Suprapubic skin (tissue), 4 donors: ENCODE results near the gene MKX.

Experiments used
- CTCF ChIP-seq, 2 donors: fragments of 200-600 bp in 1 of 2; fragments of 450-650 bp in 1 of 2; sonication (generic) in 1 of 2; IDR thresholded peaks; one replicate each; pipeline ENCODE4 v1.5.1; 2016 to 2019; ENCODE audit warnings: antibody characterized with exemption in 2 of 2, mild to moderate bottlenecking in 1 of 2, moderate library complexity in 1 of 2
- EP300 ChIP-seq: sonication (generic); formaldehyde crosslinking; IDR thresholded peaks from one replicate; pipeline ENCODE4 v1.6.1; 2017; ENCODE audit warnings: antibody characterized with exemption
- POLR2A ChIP-seq, 2 donors: fragments of 450-650 bp; IDR thresholded peaks; one replicate each; pipeline ENCODE4 v1.6.1; 2017; ENCODE audit warnings: antibody characterized with exemption in 2 of 2, mild to moderate bottlenecking in 2 of 2, moderate library complexity in 2 of 2
- POLR2AphosphoS5 ChIP-seq, 3 donors: sonication (generic); formaldehyde crosslinking; IDR thresholded peaks; one replicate each; pipeline ENCODE4 v1.6.1; 2017; ENCODE audit warnings: antibody characterized with exemption in 3 of 3

GRCh38 chr10:27747096-27747451 is 1.5 kb upstream of the MKX start:
- TF ChIP-seq CTCF (IDR thresholded peaks at IDR 0.05) (no peak), POLR2A (IDR thresholded peaks at IDR 0.05) (no peak), EP300 (no peak), POLR2AphosphoS5 (IDR thresholded peaks at IDR 0.05) (no peak)
